ENCODE measurements around the gene DCTN4.

DNA sequence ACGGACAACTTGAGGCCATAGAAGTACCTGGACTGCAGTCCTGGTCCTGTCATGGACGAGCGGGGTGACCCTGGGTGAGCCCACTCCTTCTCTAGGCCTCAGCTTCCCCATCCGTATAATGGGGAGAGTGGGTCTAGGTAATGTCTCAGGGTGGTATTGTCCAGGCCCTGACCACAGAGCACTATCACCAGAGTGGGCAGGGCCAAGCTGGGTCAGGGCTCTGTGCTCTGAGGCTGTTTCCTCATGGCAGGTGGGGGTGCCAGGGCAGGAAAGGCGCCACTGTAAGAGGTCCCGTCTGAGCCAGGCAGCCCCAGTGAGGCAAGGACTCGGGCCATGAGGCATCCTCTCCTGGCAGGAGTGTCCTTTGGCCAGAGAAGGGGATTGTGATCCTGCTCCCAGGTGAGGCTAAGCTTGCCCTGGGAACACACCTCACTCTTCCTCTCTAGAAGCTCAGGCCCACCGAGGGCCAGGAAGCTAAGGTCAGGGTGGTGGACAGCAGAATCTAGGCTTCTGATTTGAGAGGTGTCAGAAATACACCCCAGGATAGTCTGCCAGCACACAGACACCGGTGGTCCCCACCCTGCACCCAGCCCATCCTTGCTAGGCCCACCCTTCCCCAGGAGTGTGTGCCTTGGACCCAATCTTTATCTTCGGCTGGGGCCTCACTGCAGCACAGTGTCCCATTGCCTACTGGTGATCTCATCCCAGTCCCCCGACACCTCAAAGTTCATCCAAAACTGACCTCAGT lies 99.3 kb downstream of the DCTN4 start:
- TF ChIP-seq, protein P1, sequence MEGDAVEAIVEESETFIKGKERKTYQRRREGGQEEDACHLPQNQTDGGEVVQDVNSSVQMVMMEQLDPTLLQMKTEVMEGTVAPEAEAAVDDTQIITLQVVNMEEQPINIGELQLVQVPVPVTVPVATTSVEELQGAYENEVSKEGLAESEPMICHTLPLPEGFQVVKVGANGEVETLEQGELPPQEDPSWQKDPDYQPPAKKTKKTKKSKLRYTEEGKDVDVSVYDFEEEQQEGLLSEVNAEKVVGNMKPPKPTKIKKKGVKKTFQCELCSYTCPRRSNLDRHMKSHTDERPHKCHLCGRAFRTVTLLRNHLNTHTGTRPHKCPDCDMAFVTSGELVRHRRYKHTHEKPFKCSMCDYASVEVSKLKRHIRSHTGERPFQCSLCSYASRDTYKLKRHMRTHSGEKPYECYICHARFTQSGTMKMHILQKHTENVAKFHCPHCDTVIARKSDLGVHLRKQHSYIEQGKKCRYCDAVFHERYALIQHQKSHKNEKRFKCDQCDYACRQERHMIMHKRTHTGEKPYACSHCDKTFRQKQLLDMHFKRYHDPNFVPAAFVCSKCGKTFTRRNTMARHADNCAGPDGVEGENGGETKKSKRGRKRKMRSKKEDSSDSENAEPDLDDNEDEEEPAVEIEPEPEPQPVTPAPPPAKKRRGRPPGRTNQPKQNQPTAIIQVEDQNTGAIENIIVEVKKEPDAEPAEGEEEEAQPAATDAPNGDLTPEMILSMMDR (IDR thresholded peaks at IDR 0.05; ENCODE audit: insufficient read depth, low read length, poor library complexity, severe bottlenecking) = no peak
- no peak for TF ChIP-seq EZH2phosphoT487 (conservative IDR thresholded peaks at IDR 0.05; ENCODE audit: low read length)

Measured in SU-DHL-6 (cell line).